Epithelial cell of proximal tubule (primary cell): Measurements from ENCODE around the gene BRF1. TPM values are rescaled to one million over a fixed set of nuclear protein-coding genes. Genes with fewer than 3 reads are reported as not detected.

Experiments
- DNase-seq: peaks from one replicate; pipeline ENCODE4 v3.0.0-alpha.2; 2011; ENCODE audit warnings: low read depth
- H3K4me3 ChIP-seq: 2 replicates; pipeline ENCODE4 v1.5.1; 2011; ENCODE audit warnings: low read depth, mild to moderate bottlenecking, low read length
- CTCF ChIP-seq: conservative IDR thresholded peaks from 2 replicates; pipeline ENCODE4 v1.5.1; 2012; ENCODE audit warnings: low read depth, mild to moderate bottlenecking, low read length
- total RNA-seq: library from RNA; depleted of rRNA; stranded (reverse); fragments of >200 nt; gene quantifications from 2 replicates; pipeline ENCODE4 v1.2.3, GENCODE V29; 2015

BRF1 gene
- total RNA-seq, 1 donor from 2014 or later = 23.8 TPM

GRCh38 chr14:105179191-105179590, 121.6 kb downstream of the BRF1 start:
- no peak for TF ChIP-seq CTCF
- DNase-seq = no peak
- no peak overlapping the region for H3K4me3 ChIP-seq

GRCh38 chr14:105178868-105179140, 122.0 kb downstream of the BRF1 start:
- no peak for DNase-seq
- H3K4me3 ChIP-seq = no peak overlapping the region
- no peak for TF ChIP-seq CTCF

- DNase-seq = no peak
- no peak overlapping the region for H3K4me3 ChIP-seq
- no peak for TF ChIP-seq CTCF
These were observed 122.5 kb downstream of the BRF1 start for GRCh38 chr14:105178069-105178867.

- no peak overlapping the region for H3K4me3 ChIP-seq
- TF ChIP-seq CTCF = no peak
- no peak for DNase-seq
These were observed 123.7 kb downstream of the BRF1 start for GRCh38 chr14:105177082-105177481.

GRCh38 chr14:105176513-105176912, 124.3 kb downstream of the BRF1 start:
- DNase-seq = no peak
- H3K4me3 ChIP-seq = no peak overlapping the region
- no peak for TF ChIP-seq CTCF

GRCh38 chr14:105173901-105174894, 126.6 kb downstream of the BRF1 start:
- TF ChIP-seq CTCF = no peak
- H3K4me3 ChIP-seq = no peak overlapping the region
- DNase-seq = no peak
